Astrocyte (in vitro differentiated cells and primary cell): ENCODE data around the gene BPTF. TPM values are rescaled to one million over a fixed set of nuclear protein-coding genes. Genes with fewer than 3 reads are reported as not detected.

Experiments
- DNase-seq: peaks from one replicate; pipeline ENCODE4 v3.0.0-alpha.2; 2010; ENCODE audit warnings: low read depth
- FAIRE-seq: peaks from 2 replicates; lab custom pipeline; 2011; peaks lifted over from hg19 to GRCh38; lab: Jason Lieb, UNC
- H2AFZ ChIP-seq: 2 replicates; pipeline ENCODE4 v1.6.0; 2012; ENCODE audit warnings: low read depth, low read length, inconsistent platforms
- H3K27ac ChIP-seq: 2 replicates; pipeline ENCODE4 v1.5.1; 2011; ENCODE audit warnings: low read depth, low read length, inconsistent platforms
- H3K27me3 ChIP-seq: 2 replicates; pipeline ENCODE4 v1.6.0; 2011; ENCODE audit warnings: low read length, inconsistent platforms; ENCODE audit not compliant: insufficient read depth
- H3K36me3 ChIP-seq: 2 replicates; pipeline ENCODE4 v1.5.1; 2011; ENCODE audit warnings: low read length, inconsistent platforms; ENCODE audit not compliant: insufficient read depth
- H3K4me1 ChIP-seq: 2 replicates; pipeline ENCODE4 v1.5.1; 2011; ENCODE audit warnings: low read length, inconsistent platforms; ENCODE audit not compliant: insufficient read depth
- H3K4me2 ChIP-seq: 2 replicates; pipeline ENCODE4 v1.6.0; 2012; ENCODE audit warnings: low read length, inconsistent platforms
- H3K4me3 ChIP-seq: 2 replicates; pipeline ENCODE4 v1.5.1; 2011; ENCODE audit warnings: low read depth, mild to moderate bottlenecking, low read length, inconsistent platforms; ENCODE audit not compliant: insufficient read depth
- H3K79me2 ChIP-seq: 2 replicates; pipeline ENCODE4 v1.6.0; 2012; ENCODE audit warnings: mild to moderate bottlenecking, low read length, inconsistent platforms; ENCODE audit not compliant: insufficient read depth
- H3K9ac ChIP-seq: 2 replicates; pipeline ENCODE4 v1.6.0; 2012; ENCODE audit warnings: mild to moderate bottlenecking, low read length, inconsistent platforms
- H3K9me3 ChIP-seq: 2 replicates; pipeline ENCODE4 v1.5.1; 2012; ENCODE audit warnings: low read depth, mild to moderate bottlenecking, low read length, inconsistent platforms; ENCODE audit not compliant: insufficient read depth
- H4K20me1 ChIP-seq: 2 replicates; pipeline ENCODE4 v1.6.0; 2012; ENCODE audit warnings: low read length, inconsistent platforms; ENCODE audit not compliant: insufficient read depth
- H3K27ac Mint-ChIP-seq: one replicate; pipeline ENCODE4 v1.8.0; 2021; ENCODE audit warnings: mild to moderate bottlenecking, mixed read lengths; ENCODE audit not compliant: unreplicated experiment
- H3K27me3 Mint-ChIP-seq: one replicate; pipeline ENCODE4 v1.8.0; 2021; ENCODE audit warnings: low read depth, mixed read lengths; ENCODE audit not compliant: unreplicated experiment
- H3K36me3 Mint-ChIP-seq: one replicate; pipeline ENCODE4 v1.8.0; 2021; ENCODE audit warnings: low read depth, mixed read lengths; ENCODE audit not compliant: unreplicated experiment
- H3K4me1 Mint-ChIP-seq: one replicate; pipeline ENCODE4 v1.8.0; 2021; ENCODE audit warnings: low read depth, mixed read lengths; ENCODE audit not compliant: unreplicated experiment
- H3K4me3 Mint-ChIP-seq: one replicate; pipeline ENCODE4 v1.8.0; 2021; ENCODE audit warnings: mild to moderate bottlenecking, moderate library complexity, mixed read lengths; ENCODE audit not compliant: unreplicated experiment
- H3K9me3 Mint-ChIP-seq: one replicate; pipeline ENCODE4 v1.8.0; 2021; ENCODE audit warnings: mild to moderate bottlenecking, mixed read lengths; ENCODE audit not compliant: unreplicated experiment
- EZH2 ChIP-seq: IDR thresholded peaks from 2 replicates; pipeline ENCODE4 v1.6.1; 2012; ENCODE audit warnings: mild to moderate bottlenecking, low read length, inconsistent platforms; ENCODE audit not compliant: insufficient read depth
- total RNA-seq: library from RNA; stranded (reverse); gene quantifications from 2 replicates; pipeline ENCODE4 v1.2.1, GENCODE V29; 2021
- TF ChIP-seq, protein P1 (sequence below): IDR thresholded peaks from 2 replicates; pipeline ENCODE4 v1.5.1; 2011; ENCODE audit warnings: low read depth, mild to moderate bottlenecking, inconsistent platforms, low read length, moderate library complexity; ENCODE audit not compliant: insufficient read depth

Gene BPTF
- total RNA-seq, 1 donor from 2014 or later = 72.7 TPM

- no peak for DNase-seq
These were observed 157.5 kb downstream of the BPTF start for GRCh38 chr17:67982686-67983382.

GRCh38 chr17:67983383-67983688, 158.0 kb downstream of the BPTF start:
- no peak overlapping the region for H3K4me3 ChIP-seq
- Mint-ChIP-seq H3K4me1 (peaks cover 5% of the 10 kb centered on the region), H3K9me3 (no peaks in the 10 kb centered on the region), H3K27ac (no peak overlapping the region), H3K27me3 (no peaks in the 10 kb centered on the region), H3K4me3 (no peak overlapping the region), H3K36me3 (peaks cover 9% of the 10 kb centered on the region)
- no peak overlapping the region for H3K9ac ChIP-seq
- peaks cover 4% of the 10 kb centered on the region for H4K20me1 ChIP-seq
- no peak overlapping the region for H3K4me2 ChIP-seq
- H3K79me2 ChIP-seq = no peaks in the 10 kb centered on the region
- H3K27me3 ChIP-seq = no peaks in the 10 kb centered on the region
- H3K27ac ChIP-seq = no peak overlapping the region
- H3K9me3 ChIP-seq = no peaks in the 10 kb centered on the region
- H3K36me3 ChIP-seq = peaks cover 11% of the 10 kb centered on the region
- DNase-seq (no peak), FAIRE-seq (no peak)
- H2AFZ ChIP-seq = no peak overlapping the region
- H3K4me1 ChIP-seq = no peaks in the 10 kb centered on the region
- no peak for TF ChIP-seq EZH2
- TF ChIP-seq, protein P1, sequence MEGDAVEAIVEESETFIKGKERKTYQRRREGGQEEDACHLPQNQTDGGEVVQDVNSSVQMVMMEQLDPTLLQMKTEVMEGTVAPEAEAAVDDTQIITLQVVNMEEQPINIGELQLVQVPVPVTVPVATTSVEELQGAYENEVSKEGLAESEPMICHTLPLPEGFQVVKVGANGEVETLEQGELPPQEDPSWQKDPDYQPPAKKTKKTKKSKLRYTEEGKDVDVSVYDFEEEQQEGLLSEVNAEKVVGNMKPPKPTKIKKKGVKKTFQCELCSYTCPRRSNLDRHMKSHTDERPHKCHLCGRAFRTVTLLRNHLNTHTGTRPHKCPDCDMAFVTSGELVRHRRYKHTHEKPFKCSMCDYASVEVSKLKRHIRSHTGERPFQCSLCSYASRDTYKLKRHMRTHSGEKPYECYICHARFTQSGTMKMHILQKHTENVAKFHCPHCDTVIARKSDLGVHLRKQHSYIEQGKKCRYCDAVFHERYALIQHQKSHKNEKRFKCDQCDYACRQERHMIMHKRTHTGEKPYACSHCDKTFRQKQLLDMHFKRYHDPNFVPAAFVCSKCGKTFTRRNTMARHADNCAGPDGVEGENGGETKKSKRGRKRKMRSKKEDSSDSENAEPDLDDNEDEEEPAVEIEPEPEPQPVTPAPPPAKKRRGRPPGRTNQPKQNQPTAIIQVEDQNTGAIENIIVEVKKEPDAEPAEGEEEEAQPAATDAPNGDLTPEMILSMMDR = no peak

More at GRCh38 chr17:67982686-67983382, 157.5 kb downstream of the BPTF start:
- no peak overlapping the region for H3K27ac Mint-ChIP-seq
- Histone ChIP-seq H3K4me1 (no peaks in the 10 kb centered on the region), H3K9me3 (no peaks in the 10 kb centered on the region), H3K27ac (no peak overlapping the region), H3K79me2 (no peaks in the 10 kb centered on the region), H3K4me2 (no peak overlapping the region), H2AFZ (no peak overlapping the region), H3K27me3 (no peaks in the 10 kb centered on the region), H3K9ac (no peak overlapping the region), H4K20me1 (peaks cover 4% of the 10 kb centered on the region), H3K36me3 (peaks cover 11% of the 10 kb centered on the region), H3K4me3 (no peak overlapping the region)
- FAIRE-seq = no peak
- no peaks in the 10 kb centered on the region for H3K9me3 Mint-ChIP-seq
- H3K36me3 Mint-ChIP-seq = peaks cover 9% of the 10 kb centered on the region
- no peak for TF ChIP-seq EZH2
- TF ChIP-seq, protein P1 = no peak
- peaks cover 5% of the 10 kb centered on the region for H3K4me1 Mint-ChIP-seq
- H3K4me3 Mint-ChIP-seq = no peak overlapping the region
- no peaks in the 10 kb centered on the region for H3K27me3 Mint-ChIP-seq

DNA sequence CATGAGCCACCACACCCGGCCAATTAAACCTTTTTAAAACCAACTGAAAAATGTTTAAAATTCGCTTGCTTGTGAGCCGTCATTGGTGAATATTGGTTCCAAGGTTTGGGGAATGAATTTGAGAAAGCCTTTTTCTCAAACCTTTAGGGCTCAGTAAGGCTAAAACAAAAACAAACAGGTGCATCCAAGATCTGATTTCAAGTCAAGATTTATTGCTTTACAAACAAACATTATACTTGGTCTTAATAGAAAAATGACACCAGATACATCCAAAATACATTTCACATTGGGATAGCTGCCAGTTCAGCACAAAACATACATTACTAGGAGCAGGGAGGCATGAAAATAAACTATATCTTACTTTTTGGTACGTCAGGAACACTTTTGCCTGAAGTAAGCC, 165.6 kb downstream of the BPTF start:
- Histone ChIP-seq H3K36me3 (no peaks in the 10 kb centered on the region), H3K79me2 (no peaks in the 10 kb centered on the region), H3K9me3 (no peaks in the 10 kb centered on the region), H3K9ac (no peak overlapping the region), H3K27me3 (no peaks in the 10 kb centered on the region), H3K4me1 (peaks cover 23% of the 10 kb centered on the region), H4K20me1 (no peaks in the 10 kb centered on the region), H2AFZ (no peak overlapping the region), H3K4me3 (no peak overlapping the region), H3K4me2 (no peak overlapping the region), H3K27ac (no peak overlapping the region)
- no peak for FAIRE-seq
- TF ChIP-seq EZH2 = no peak
- TF ChIP-seq, protein P1 = no peak
- no peak for DNase-seq
- H3K9me3 Mint-ChIP-seq = no peaks in the 10 kb centered on the region
- H3K4me1 Mint-ChIP-seq = peaks cover 5% of the 10 kb centered on the region
- no peaks in the 10 kb centered on the region for H3K36me3 Mint-ChIP-seq
- peaks cover 2% of the 10 kb centered on the region for H3K27me3 Mint-ChIP-seq
- no peak overlapping the region for H3K4me3 Mint-ChIP-seq
- no peak overlapping the region for H3K27ac Mint-ChIP-seq
